Bladder microvascular endothelial cell (primary cell): ENCODE data around the gene MAP2K4. TPM values are rescaled to one million over a fixed set of nuclear protein-coding genes. Genes with fewer than 3 reads are reported as not detected.

Experiments used
- total RNA-seq: library from RNA; depleted of rRNA; stranded (reverse); fragments of >200 nt; gene quantifications from 2 replicates; pipeline ENCODE4 v1.2.3, GENCODE V29; 2014

Gene MAP2K4
- 14.1 and 27.3 TPM in 2 replicates for total RNA-seq

GRCh38 chr17:12020642-12021622, at the start of gene MAP2K4:
Gene MAP2K4 (plus strand): TSS chr17:12020877. CDS start chr17:12020887, 10 bp downstream.

GRCh38 chr17:11997147-11997971, 23.3 kb upstream of the MAP2K4 start, which contains the start of gene ZNF18:
Gene ZNF18 (minus strand): TSS chr17:11997475. CDS start chr17:11992829, 4,646 bp downstream.

Other genes starting within 250 kb of the MAP2K4 start
- 4.0 and 6.0 TPM in 2 replicates for gene ZNF18, start 23.4 kb upstream of the MAP2K4 start, total RNA-seq